Astrocyte (in vitro differentiated cells and primary cell): ENCODE data around the gene ARRDC1. TPM values are rescaled to one million over a fixed set of nuclear protein-coding genes. Genes with fewer than 3 reads are reported as not detected.

Experiments
- DNase-seq: peaks from one replicate; pipeline ENCODE4 v3.0.0-alpha.2; 2010; ENCODE audit warnings: low read depth
- FAIRE-seq: peaks from 2 replicates; lab custom pipeline; 2011; peaks lifted over from hg19 to GRCh38; lab: Jason Lieb, UNC
- H2AFZ ChIP-seq: 2 replicates; pipeline ENCODE4 v1.6.0; 2012; ENCODE audit warnings: low read depth, low read length, inconsistent platforms
- H3K27ac ChIP-seq: 2 replicates; pipeline ENCODE4 v1.5.1; 2011; ENCODE audit warnings: low read depth, low read length, inconsistent platforms
- H3K27me3 ChIP-seq: 2 replicates; pipeline ENCODE4 v1.6.0; 2011; ENCODE audit warnings: low read length, inconsistent platforms; ENCODE audit not compliant: insufficient read depth
- H3K36me3 ChIP-seq: 2 replicates; pipeline ENCODE4 v1.5.1; 2011; ENCODE audit warnings: low read length, inconsistent platforms; ENCODE audit not compliant: insufficient read depth
- H3K4me1 ChIP-seq: 2 replicates; pipeline ENCODE4 v1.5.1; 2011; ENCODE audit warnings: low read length, inconsistent platforms; ENCODE audit not compliant: insufficient read depth
- H3K4me2 ChIP-seq: 2 replicates; pipeline ENCODE4 v1.6.0; 2012; ENCODE audit warnings: low read length, inconsistent platforms
- H3K4me3 ChIP-seq: 2 replicates; pipeline ENCODE4 v1.5.1; 2011; ENCODE audit warnings: low read depth, mild to moderate bottlenecking, low read length, inconsistent platforms; ENCODE audit not compliant: insufficient read depth
- H3K79me2 ChIP-seq: 2 replicates; pipeline ENCODE4 v1.6.0; 2012; ENCODE audit warnings: mild to moderate bottlenecking, low read length, inconsistent platforms; ENCODE audit not compliant: insufficient read depth
- H3K9ac ChIP-seq: 2 replicates; pipeline ENCODE4 v1.6.0; 2012; ENCODE audit warnings: mild to moderate bottlenecking, low read length, inconsistent platforms
- H3K9me3 ChIP-seq: 2 replicates; pipeline ENCODE4 v1.5.1; 2012; ENCODE audit warnings: low read depth, mild to moderate bottlenecking, low read length, inconsistent platforms; ENCODE audit not compliant: insufficient read depth
- H4K20me1 ChIP-seq: 2 replicates; pipeline ENCODE4 v1.6.0; 2012; ENCODE audit warnings: low read length, inconsistent platforms; ENCODE audit not compliant: insufficient read depth
- H3K27ac Mint-ChIP-seq: one replicate; pipeline ENCODE4 v1.8.0; 2021; ENCODE audit warnings: mild to moderate bottlenecking, mixed read lengths; ENCODE audit not compliant: unreplicated experiment
- H3K27me3 Mint-ChIP-seq: one replicate; pipeline ENCODE4 v1.8.0; 2021; ENCODE audit warnings: low read depth, mixed read lengths; ENCODE audit not compliant: unreplicated experiment
- H3K36me3 Mint-ChIP-seq: one replicate; pipeline ENCODE4 v1.8.0; 2021; ENCODE audit warnings: low read depth, mixed read lengths; ENCODE audit not compliant: unreplicated experiment
- H3K4me1 Mint-ChIP-seq: one replicate; pipeline ENCODE4 v1.8.0; 2021; ENCODE audit warnings: low read depth, mixed read lengths; ENCODE audit not compliant: unreplicated experiment
- H3K4me3 Mint-ChIP-seq: one replicate; pipeline ENCODE4 v1.8.0; 2021; ENCODE audit warnings: mild to moderate bottlenecking, moderate library complexity, mixed read lengths; ENCODE audit not compliant: unreplicated experiment
- H3K9me3 Mint-ChIP-seq: one replicate; pipeline ENCODE4 v1.8.0; 2021; ENCODE audit warnings: mild to moderate bottlenecking, mixed read lengths; ENCODE audit not compliant: unreplicated experiment
- EZH2 ChIP-seq: IDR thresholded peaks from 2 replicates; pipeline ENCODE4 v1.6.1; 2012; ENCODE audit warnings: mild to moderate bottlenecking, low read length, inconsistent platforms; ENCODE audit not compliant: insufficient read depth
- total RNA-seq: library from RNA; stranded (reverse); gene quantifications from 2 replicates; pipeline ENCODE4 v1.2.1, GENCODE V29; 2021
- TF ChIP-seq, protein P1 (sequence below): IDR thresholded peaks from 2 replicates; pipeline ENCODE4 v1.5.1; 2011; ENCODE audit warnings: low read depth, mild to moderate bottlenecking, inconsistent platforms, low read length, moderate library complexity; ENCODE audit not compliant: insufficient read depth

The ARRDC1 gene
- total RNA-seq, 1 donor from 2014 or later: 14.2 TPM

DNA sequence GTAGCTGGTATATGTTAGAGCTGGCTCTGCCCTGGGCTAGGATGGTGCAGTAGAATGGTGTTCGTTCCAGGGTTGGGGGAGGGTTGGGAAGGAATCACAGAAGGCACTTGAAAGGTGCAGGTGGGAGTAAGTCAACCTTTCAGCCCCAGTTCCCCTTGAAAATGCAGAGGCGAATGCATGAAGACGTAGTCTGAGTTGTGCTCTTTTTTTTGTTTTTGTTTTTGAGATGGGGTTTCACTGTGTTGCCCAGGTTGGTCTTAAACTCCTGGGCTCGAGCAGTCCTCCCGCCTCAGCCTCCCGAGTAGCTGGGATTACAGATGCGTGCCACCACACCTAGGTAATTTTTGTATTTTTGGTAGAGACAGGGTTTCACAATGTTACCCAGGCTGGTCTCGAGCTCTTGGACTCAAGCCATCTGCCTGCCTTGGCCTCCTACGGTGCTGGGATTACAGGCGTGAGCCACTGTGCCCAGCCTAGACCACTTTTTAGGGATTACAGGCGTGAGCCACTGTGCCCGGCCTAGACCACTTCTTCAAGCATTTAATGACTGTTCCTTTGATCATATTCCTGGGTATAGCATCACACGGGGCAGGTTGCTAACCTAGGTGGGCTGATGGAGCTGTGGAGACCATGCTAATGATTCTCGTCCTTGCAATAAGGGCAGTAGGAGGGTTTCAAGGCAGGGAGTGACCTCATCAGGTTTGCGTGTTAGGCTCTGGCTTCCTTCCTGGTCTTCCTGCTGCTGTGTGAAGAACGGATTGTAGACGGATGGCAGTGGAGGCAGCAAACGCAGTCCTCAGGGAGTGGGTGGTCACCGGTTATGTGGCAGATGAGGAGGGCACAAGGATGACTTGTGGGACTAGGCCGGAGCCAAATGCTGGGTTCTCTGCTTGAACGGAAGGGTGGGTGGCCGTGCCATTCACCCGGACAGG, 27.0 kb downstream of the ARRDC1 start:
- DNase-seq (no peak), FAIRE-seq (no peak)
- no peak overlapping the region for H2AFZ ChIP-seq
- Mint-ChIP-seq H3K27ac (no peak overlapping the region), H3K27me3 (no peaks in the 10 kb centered on the region), H3K9me3 (no peaks in the 10 kb centered on the region), H3K36me3 (peaks cover 3% of the 10 kb centered on the region), H3K4me1 (peaks cover 27% of the 10 kb centered on the region), H3K4me3 (peak overlapping the region; percentile 28)
- no peak overlapping the region for H3K9ac ChIP-seq
- H3K79me2 ChIP-seq: peaks cover 91% of the 10 kb centered on the region
- peaks cover 2% of the 10 kb centered on the region for H3K4me1 ChIP-seq
- no peaks in the 10 kb centered on the region for H3K27me3 ChIP-seq
- TF ChIP-seq, protein P1, sequence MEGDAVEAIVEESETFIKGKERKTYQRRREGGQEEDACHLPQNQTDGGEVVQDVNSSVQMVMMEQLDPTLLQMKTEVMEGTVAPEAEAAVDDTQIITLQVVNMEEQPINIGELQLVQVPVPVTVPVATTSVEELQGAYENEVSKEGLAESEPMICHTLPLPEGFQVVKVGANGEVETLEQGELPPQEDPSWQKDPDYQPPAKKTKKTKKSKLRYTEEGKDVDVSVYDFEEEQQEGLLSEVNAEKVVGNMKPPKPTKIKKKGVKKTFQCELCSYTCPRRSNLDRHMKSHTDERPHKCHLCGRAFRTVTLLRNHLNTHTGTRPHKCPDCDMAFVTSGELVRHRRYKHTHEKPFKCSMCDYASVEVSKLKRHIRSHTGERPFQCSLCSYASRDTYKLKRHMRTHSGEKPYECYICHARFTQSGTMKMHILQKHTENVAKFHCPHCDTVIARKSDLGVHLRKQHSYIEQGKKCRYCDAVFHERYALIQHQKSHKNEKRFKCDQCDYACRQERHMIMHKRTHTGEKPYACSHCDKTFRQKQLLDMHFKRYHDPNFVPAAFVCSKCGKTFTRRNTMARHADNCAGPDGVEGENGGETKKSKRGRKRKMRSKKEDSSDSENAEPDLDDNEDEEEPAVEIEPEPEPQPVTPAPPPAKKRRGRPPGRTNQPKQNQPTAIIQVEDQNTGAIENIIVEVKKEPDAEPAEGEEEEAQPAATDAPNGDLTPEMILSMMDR: no peak
- TF ChIP-seq EZH2: no peak
- no peaks in the 10 kb centered on the region for H3K9me3 ChIP-seq
- H4K20me1 ChIP-seq: peaks cover 75% of the 10 kb centered on the region
- no peak overlapping the region for H3K27ac ChIP-seq
- H3K36me3 ChIP-seq: no peaks in the 10 kb centered on the region
- H3K4me3 ChIP-seq: no peak overlapping the region
- H3K4me2 ChIP-seq: no peak overlapping the region

- Histone ChIP-seq H2AFZ (no peak overlapping the region), H3K4me2 (no peak overlapping the region), H4K20me1 (peaks cover 76% of the 10 kb centered on the region), H3K36me3 (no peaks in the 10 kb centered on the region), H3K9me3 (no peaks in the 10 kb centered on the region), H3K9ac (no peak overlapping the region), H3K27me3 (no peaks in the 10 kb centered on the region), H3K27ac (no peak overlapping the region), H3K4me3 (no peak overlapping the region), H3K4me1 (peaks cover 2% of the 10 kb centered on the region), H3K79me2 (peaks cover 91% of the 10 kb centered on the region)
- Mint-ChIP-seq H3K27ac (no peak overlapping the region), H3K4me1 (peaks cover 21% of the 10 kb centered on the region), H3K4me3 (no peak overlapping the region), H3K9me3 (no peaks in the 10 kb centered on the region), H3K27me3 (no peaks in the 10 kb centered on the region), H3K36me3 (peaks cover 3% of the 10 kb centered on the region)
- DNase-seq: no peak
- FAIRE-seq: no peak
- TF ChIP-seq, protein P1: no peak
- no peak for TF ChIP-seq EZH2
Observed at GRCh38 chr9:137634016-137634415, 28.5 kb downstream of the ARRDC1 start.

GRCh38 chr9:137638680-137639079, 33.2 kb downstream of the ARRDC1 start:
- FAIRE-seq (no peak), DNase-seq (no peak)
- no peaks in the 10 kb centered on the region for H3K9me3 Mint-ChIP-seq
- Histone ChIP-seq H3K36me3 (no peaks in the 10 kb centered on the region), H3K27me3 (no peaks in the 10 kb centered on the region), H3K27ac (no peak overlapping the region), H3K4me2 (no peak overlapping the region), H3K9me3 (no peaks in the 10 kb centered on the region), H3K4me1 (no peaks in the 10 kb centered on the region), H2AFZ (no peak overlapping the region), H4K20me1 (peaks cover 76% of the 10 kb centered on the region), H3K4me3 (no peak overlapping the region), H3K79me2 (peaks cover 92% of the 10 kb centered on the region), H3K9ac (no peak overlapping the region)
- no peaks in the 10 kb centered on the region for H3K27me3 Mint-ChIP-seq
- H3K4me1 Mint-ChIP-seq: peaks cover 4% of the 10 kb centered on the region
- TF ChIP-seq, protein P1: no peak
- no peak for TF ChIP-seq EZH2
- H3K27ac Mint-ChIP-seq: no peak overlapping the region
- H3K4me3 Mint-ChIP-seq: no peak overlapping the region
- peaks cover 7% of the 10 kb centered on the region for H3K36me3 Mint-ChIP-seq
